Liver (tissue), 9 donors: ENCODE data around the gene HOXD12. TPM values are rescaled to one million over a fixed set of nuclear protein-coding genes. Genes with fewer than 3 reads are reported as not detected.

Source experiments
- DNase-seq: peaks from one replicate; pipeline ENCODE4 v3.0.0-alpha.2; 2017; ENCODE audit warnings: low spot score
- H3K27ac ChIP-seq, 2 donors: one replicate each; pipeline ENCODE4 v1.7.0; 2013; ENCODE audit warnings: inconsistent platforms in 2 of 2, low read length in 2 of 2, control low read depth in 1 of 2, low read depth in 1 of 2, mild to moderate bottlenecking in 1 of 2
- H3K27me3 ChIP-seq, 4 donors: one replicate each; pipeline versions ENCODE4 v1.6.1 to v1.7.0; 2013; ENCODE audit warnings: low read length in 3 of 4, inconsistent platforms in 1 of 4, mild to moderate bottlenecking in 1 of 4, moderate library complexity in 1 of 4; ENCODE audit not compliant: control insufficient read depth in 4 of 4, insufficient read depth in 4 of 4
- H3K36me3 ChIP-seq, 4 donors: one replicate each; pipeline versions ENCODE4 v1.6.1 to v1.7.0; 2013; ENCODE audit warnings: low read length in 3 of 4, mild to moderate bottlenecking in 3 of 4, low read depth in 1 of 4, moderate library complexity in 1 of 4; ENCODE audit not compliant: control insufficient read depth in 4 of 4, insufficient read depth in 3 of 4
- H3K4me1 ChIP-seq, 4 donors: one replicate each; pipeline versions ENCODE4 v1.6.1 to v1.7.0; 2013; ENCODE audit warnings: low read length in 3 of 4, mild to moderate bottlenecking in 3 of 4, moderate library complexity in 1 of 4; ENCODE audit not compliant: control insufficient read depth in 4 of 4, insufficient read depth in 4 of 4
- H3K4me3 ChIP-seq, 3 donors: one replicate each; pipeline versions ENCODE4 v1.6.1 to v1.7.0; 2013; ENCODE audit warnings: low read length in 3 of 3, control low read depth in 1 of 3, low read depth in 1 of 3, mild to moderate bottlenecking in 1 of 3
- H3K9ac ChIP-seq, 2 donors: one replicate each; pipeline ENCODE4 v1.7.0; 2013; ENCODE audit warnings: low read length in 2 of 2, mild to moderate bottlenecking in 2 of 2, moderate library complexity in 2 of 2, control low read depth in 1 of 2, low read depth in 1 of 2
- H3K9me3 ChIP-seq, 4 donors: one replicate each; pipeline versions ENCODE4 v1.6.1 to v1.7.0; 2013; ENCODE audit warnings: low read length in 3 of 4; ENCODE audit not compliant: control insufficient read depth in 4 of 4
- CTCF ChIP-seq: fragments of 150-350 bp; IDR thresholded peaks from 2 replicates; pipeline ENCODE4 v1.5.1; 2017; ENCODE audit warnings: improper control_type of control experiment, low read depth, low read length; ENCODE audit not compliant: missing input control
- JUND ChIP-seq, 2 donors: IDR thresholded peaks; 2 replicates each; pipeline ENCODE4 v1.6.1; 2016; ENCODE audit warnings: antibody characterized with exemption in 2 of 2
- RAD21 ChIP-seq, 2 donors: IDR thresholded peaks; 2 replicates each; pipeline ENCODE4 v1.6.1; 2016; ENCODE audit warnings: antibody characterized with exemption in 2 of 2, mild to moderate bottlenecking in 2 of 2
- REST ChIP-seq: IDR thresholded peaks from 2 replicates; pipeline ENCODE4 v1.6.1; 2016; ENCODE audit warnings: antibody characterized with exemption, mild to moderate bottlenecking
- TAF1 ChIP-seq: conservative IDR thresholded peaks from 2 replicates; pipeline ENCODE4 v1.6.1; 2016; ENCODE audit warnings: antibody characterized with exemption, mild to moderate bottlenecking
- ZBTB33 ChIP-seq: IDR thresholded peaks from 2 replicates; pipeline ENCODE4 v1.6.1; 2016; ENCODE audit warnings: antibody characterized with exemption
- whole genome bisulfite sequencing: extraction: QIAGEN DNeasy Blood & Tissue Kit; methylation state at CpG from one replicate; pipeline ENCODE4 v1.1.7; 2013; 5-methylcytosine and 5-hydroxymethylcytosine counted together
- polyA plus RNA-seq, 2 donors: library from polyadenylated mRNA; stranded (reverse) in 1 of 2; unstranded in 1 of 2; fragments of 200-250 nt in 1 of 2; fragments of >200 nt in 1 of 2; fragmentation: Nextera tagmentation in 1 of 2; extraction: Ambion mirVana in 1 of 2; gene quantifications; one replicate each; pipeline versions ENCODE4 v1.2.1 to v1.2.3, GENCODE V29; 2013 to 2015
- total RNA-seq, 2 donors: library from RNA; depleted of rRNA; stranded (reverse); fragments of >200 nt; gene quantifications; one replicate each; pipeline ENCODE4 v1.2.3, GENCODE V29; 2014
- donor health status: healthy.
- donor health status: healthy.
- donor health status: healthy.
- donor health status: healthy.
- donor health status: healthy.

Gene HOXD12
- total and polyA plus RNA-seq, 4 donors = not detected

GRCh38 chr2:176114930-176115625 is 15.5 kb downstream of the HOXD12 start:
- H3K27ac ChIP-seq = no peak overlapping the region
- no peaks in the 10 kb centered on the region for H3K36me3 ChIP-seq
- peaks cover 0 to 5% (median under 1%) of the 10 kb centered on the region in 4 donors for H3K9me3 ChIP-seq
- no peak overlapping the region for H3K4me3 ChIP-seq
- H3K4me1 ChIP-seq = peaks cover 0 to 3% (median 0%) of the 10 kb centered on the region in 4 donors
- H3K9ac ChIP-seq = no peak overlapping the region
- 14% methylated on average over 16 of the region's 16 CpGs for WGBS
- no peak for TF ChIP-seq ZBTB33
- TF ChIP-seq RAD21 (IDR thresholded peaks at IDR 0.05) = no peak
- no peak for TF ChIP-seq REST
- no peak for DNase-seq
- H3K27me3 ChIP-seq = peaks cover 9 to 48% (median 44%) of the 10 kb centered on the region in 4 donors

GRCh38 chr2:176115883-176116813 is 16.6 kb downstream of the HOXD12 start, which contains the start of gene HOXD10:
Gene HOXD10, plus strand, starts transcription at chr2:176116778. Its CDS starts 56 bp downstream, at chr2:176116834.
- peaks cover 0 to 5% (median under 1%) of the 10 kb centered on the region in 4 donors for H3K9me3 ChIP-seq
- H3K4me3 ChIP-seq = no peak within 1 kb of the TSS
- no peak for DNase-seq
- peaks cover 16 to 49% (median 45%) of the 10 kb centered on the region in 4 donors for H3K27me3 ChIP-seq
- no peak within 1 kb of the TSS for H3K27ac ChIP-seq
- H3K4me1 ChIP-seq = peaks cover 0 to 3% (median 0%) of the 10 kb centered on the region in 4 donors
- no peaks in the 10 kb centered on the region for H3K36me3 ChIP-seq
- no peak within 1 kb of the TSS for H3K9ac ChIP-seq
- TF ChIP-seq JUND (IDR thresholded peaks at IDR 0.05) = no peak
- no peak for TF ChIP-seq CTCF
- no peak for TF ChIP-seq TAF1
- 5% methylated on average over 66 of the region's 66 CpGs for WGBS
